Measurements from ENCODE around the gene UNC119B.

Gene UNC119B

DNA sequence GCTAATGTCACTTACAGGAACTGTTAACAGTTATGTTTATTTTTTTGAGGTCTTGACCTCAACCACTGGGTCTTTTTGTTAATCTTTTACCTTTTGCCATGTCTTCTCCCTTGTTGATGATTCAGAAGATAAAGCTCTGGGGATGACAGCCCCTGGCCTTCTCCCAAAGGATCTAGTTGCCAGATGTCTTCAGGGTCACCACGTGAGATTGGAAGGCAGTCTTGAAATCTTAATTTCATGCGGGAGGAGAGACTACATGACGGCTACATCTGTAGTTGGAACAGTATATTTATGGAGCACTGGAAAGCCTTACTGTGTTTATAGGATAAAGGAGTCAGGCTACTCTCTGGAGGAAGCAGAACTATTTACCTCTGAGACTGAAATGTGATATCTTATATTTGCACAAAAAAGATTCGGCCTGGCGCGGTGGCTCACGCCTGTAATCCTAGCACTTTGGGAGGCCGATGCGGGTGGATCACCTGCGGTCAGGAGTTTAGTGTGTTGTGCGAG, 17.7 kb upstream of the UNC119B start:
- Histone ChIP-seq H3K18ac (ENCODE audit: low read length) (no peak overlapping the region), H2AFZ (ENCODE audit: low read length) (no peak overlapping the region), H2AK5ac (ENCODE audit: low read depth, low read length) (no peak overlapping the region), H3K79me1 (ENCODE audit: low read depth, low read length) (peaks cover 6% of the 10 kb centered on the region), H2BK15ac (ENCODE audit: low read length) (no peak overlapping the region), H3K9me3 (replicated peaks in 1 of 2; ENCODE audit: control insufficient read depth in 2 of 2, insufficient read depth in 1 of 2, low read depth in 1 of 2, low read length in 2 of 2) (no peaks in the 10 kb centered on the region), H3K4me1 (ENCODE audit: control insufficient read depth in 2 of 2, insufficient read depth in 1 of 2, low read depth in 1 of 2, low read length in 2 of 2) (peaks cover 22 to 59% of the 10 kb centered on the region in 2 donors), H2BK120ac (ENCODE audit: low read depth, low read length) (no peak overlapping the region), H3K36me3 (replicated peaks in 1 of 2; ENCODE audit: control insufficient read depth in 2 of 2, insufficient read depth in 2 of 2, low read length in 2 of 2) (peaks cover 23 to 43% of the 10 kb centered on the region in 2 donors), H3K27ac (replicated peaks; ENCODE audit: low read length) (no peak overlapping the region), H2BK12ac (ENCODE audit: low read length) (no peak overlapping the region), H3K4me3 (ENCODE audit: low read length in 2 of 2) (no peak overlapping the region), H3K4me2 (ENCODE audit: insufficient read depth, low read length, poor library complexity, severe bottlenecking) (no peak overlapping the region), H4K91ac (ENCODE audit: low read depth, low read length, poor library complexity) (no peak overlapping the region), H3K27me3 (ENCODE audit: control insufficient read depth in 3 of 3, insufficient read depth in 3 of 3, low read depth in 1 of 3, low read length in 3 of 3) (no peaks in the 10 kb centered on the region), H4K8ac (ENCODE audit: low read depth, low read length) (no peak overlapping the region), H3K4ac (ENCODE audit: low read length) (no peak overlapping the region), H3K23ac (ENCODE audit: low read depth, low read length, poor library complexity) (no peak overlapping the region), H3K9ac (ENCODE audit: low read depth, low read length, poor library complexity) (no peak overlapping the region), H3K14ac (ENCODE audit: low read length) (no peak overlapping the region), H2BK5ac (ENCODE audit: low read length) (no peak overlapping the region)
- no peak for DNase-seq (ENCODE audit: low spot score)
- no CpG with 5 or more reads among the region's 11 CpGs for WGBS, 2 donors (ENCODE audit: extremely low coverage in 2 of 2, insufficient read length in 2 of 2, insufficient replicate concordance in 1 of 2)

DNA sequence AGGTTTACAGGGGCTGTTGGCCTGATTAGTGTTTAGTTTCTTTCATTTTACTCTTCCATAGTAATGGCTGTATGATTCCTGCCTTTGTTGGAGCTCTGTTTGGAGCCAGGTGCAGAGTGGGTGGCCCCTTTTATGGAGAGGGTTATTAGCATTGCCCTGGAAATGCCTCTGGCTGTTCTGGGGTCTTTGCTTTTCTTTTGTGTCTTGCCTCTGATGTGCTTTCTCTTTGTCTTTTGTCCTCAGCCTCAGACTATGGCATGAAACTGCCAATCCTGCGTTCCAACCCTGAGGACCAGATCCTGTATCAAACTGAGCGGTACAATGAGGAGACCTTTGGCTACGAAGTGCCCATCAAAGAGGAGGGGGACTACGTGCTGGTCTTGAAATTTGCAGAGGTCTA, 16.4 kb upstream of the UNC119B start:
- H4K8ac ChIP-seq (ENCODE audit: low read depth, low read length) = no peak overlapping the region
- no peak overlapping the region for H3K23ac ChIP-seq (ENCODE audit: low read depth, low read length, poor library complexity)
- H3K79me1 ChIP-seq (ENCODE audit: low read depth, low read length) = peaks cover 5% of the 10 kb centered on the region
- H3K9ac ChIP-seq (ENCODE audit: low read depth, low read length, poor library complexity) = no peak overlapping the region
- H3K4me3 ChIP-seq (ENCODE audit: low read length in 2 of 2) = no peak overlapping the region
- H3K4ac ChIP-seq (ENCODE audit: low read length) = no peak overlapping the region
- H3K4me2 ChIP-seq (ENCODE audit: insufficient read depth, low read length, poor library complexity, severe bottlenecking) = no peak overlapping the region
- peak; percentile 53 for DNase-seq (ENCODE audit: low spot score)
- H3K4me1 ChIP-seq (ENCODE audit: control insufficient read depth in 2 of 2, insufficient read depth in 1 of 2, low read depth in 1 of 2, low read length in 2 of 2) = peaks cover 14 to 52% of the 10 kb centered on the region in 2 donors
- H2AK5ac ChIP-seq (ENCODE audit: low read depth, low read length) = no peak overlapping the region
- no peak overlapping the region for H2BK5ac ChIP-seq (ENCODE audit: low read length)
- H3K9me3 ChIP-seq (replicated peaks in 1 of 2; ENCODE audit: control insufficient read depth in 2 of 2, insufficient read depth in 1 of 2, low read depth in 1 of 2, low read length in 2 of 2) = no peaks in the 10 kb centered on the region
- H2AFZ ChIP-seq (ENCODE audit: low read length) = no peak overlapping the region
- H3K27me3 ChIP-seq (ENCODE audit: control insufficient read depth in 3 of 3, insufficient read depth in 3 of 3, low read depth in 1 of 3, low read length in 3 of 3) = no peaks in the 10 kb centered on the region
- H3K18ac ChIP-seq (ENCODE audit: low read length) = no peak overlapping the region
- no peak overlapping the region for H2BK12ac ChIP-seq (ENCODE audit: low read length)
- H3K27ac ChIP-seq (replicated peaks; ENCODE audit: low read length) = peak overlapping the region; percentile 45
- no peak overlapping the region for H4K91ac ChIP-seq (ENCODE audit: low read depth, low read length, poor library complexity)
- no peak overlapping the region for H2BK120ac ChIP-seq (ENCODE audit: low read depth, low read length)
- no peak overlapping the region for H2BK15ac ChIP-seq (ENCODE audit: low read length)
- peaks cover 29 to 56% of the 10 kb centered on the region in 2 donors for H3K36me3 ChIP-seq (replicated peaks in 1 of 2; ENCODE audit: control insufficient read depth in 2 of 2, insufficient read depth in 2 of 2, low read length in 2 of 2)
- WGBS, 2 donors (ENCODE audit: extremely low coverage in 2 of 2, insufficient read length in 2 of 2, insufficient replicate concordance in 1 of 2) = no CpG with 5 or more reads among the region's 4 CpGs
- no peak overlapping the region for H3K14ac ChIP-seq (ENCODE audit: low read length)

DNA sequence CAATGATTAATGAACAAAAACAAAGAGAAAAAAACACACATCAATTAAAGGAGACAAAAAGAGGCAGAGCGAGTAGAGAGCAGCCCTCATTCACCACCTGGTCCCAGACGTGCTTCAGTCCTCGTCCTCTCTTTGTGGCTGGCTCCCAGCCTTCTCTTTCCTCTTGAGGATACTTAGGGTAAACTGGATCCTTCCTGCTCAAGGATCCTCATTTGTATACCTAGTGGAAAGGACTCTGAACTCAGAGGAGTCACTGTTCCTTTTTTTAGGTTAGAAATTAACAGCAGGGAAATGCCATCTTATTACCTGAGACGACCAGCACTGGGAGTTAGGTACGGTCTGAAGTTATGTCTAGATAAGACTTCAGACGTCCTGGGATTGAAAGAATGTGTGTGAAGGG, 13.6 kb upstream of the UNC119B start:
- Histone ChIP-seq H2BK15ac (ENCODE audit: low read length) (no peak overlapping the region), H2AFZ (ENCODE audit: low read length) (no peak overlapping the region), H4K8ac (ENCODE audit: low read depth, low read length) (no peak overlapping the region), H3K18ac (ENCODE audit: low read length) (no peak overlapping the region), H2AK5ac (ENCODE audit: low read depth, low read length) (no peak overlapping the region), H3K79me1 (ENCODE audit: low read depth, low read length) (no peaks in the 10 kb centered on the region), H4K91ac (ENCODE audit: low read depth, low read length, poor library complexity) (no peak overlapping the region), H3K27ac (replicated peaks; ENCODE audit: low read length) (no peak overlapping the region), H3K4me1 (ENCODE audit: control insufficient read depth in 2 of 2, insufficient read depth in 1 of 2, low read depth in 1 of 2, low read length in 2 of 2) (peaks cover 8 to 31% of the 10 kb centered on the region in 2 donors), H3K14ac (ENCODE audit: low read length) (no peak overlapping the region), H3K4me3 (ENCODE audit: low read length in 2 of 2) (no peak overlapping the region), H3K36me3 (replicated peaks in 1 of 2; ENCODE audit: control insufficient read depth in 2 of 2, insufficient read depth in 2 of 2, low read length in 2 of 2) (peaks cover 44 to 75% of the 10 kb centered on the region in 2 donors), H3K4ac (ENCODE audit: low read length) (no peak overlapping the region), H2BK12ac (ENCODE audit: low read length) (no peak overlapping the region), H3K4me2 (ENCODE audit: insufficient read depth, low read length, poor library complexity, severe bottlenecking) (no peak overlapping the region), H3K9ac (ENCODE audit: low read depth, low read length, poor library complexity) (no peak overlapping the region), H3K9me3 (replicated peaks in 1 of 2; ENCODE audit: control insufficient read depth in 2 of 2, insufficient read depth in 1 of 2, low read depth in 1 of 2, low read length in 2 of 2) (no peaks in the 10 kb centered on the region), H2BK5ac (ENCODE audit: low read length) (no peak overlapping the region), H3K23ac (ENCODE audit: low read depth, low read length, poor library complexity) (no peak overlapping the region), H3K27me3 (ENCODE audit: control insufficient read depth in 3 of 3, insufficient read depth in 3 of 3, low read depth in 1 of 3, low read length in 3 of 3) (no peaks in the 10 kb centered on the region), H2BK120ac (ENCODE audit: low read depth, low read length) (no peak overlapping the region)
- no CpG with 5 or more reads among the region's 6 CpGs for WGBS, 2 donors (ENCODE audit: extremely low coverage in 2 of 2, insufficient read length in 2 of 2, insufficient replicate concordance in 1 of 2)
- no peak for DNase-seq (ENCODE audit: low spot score)

DNA sequence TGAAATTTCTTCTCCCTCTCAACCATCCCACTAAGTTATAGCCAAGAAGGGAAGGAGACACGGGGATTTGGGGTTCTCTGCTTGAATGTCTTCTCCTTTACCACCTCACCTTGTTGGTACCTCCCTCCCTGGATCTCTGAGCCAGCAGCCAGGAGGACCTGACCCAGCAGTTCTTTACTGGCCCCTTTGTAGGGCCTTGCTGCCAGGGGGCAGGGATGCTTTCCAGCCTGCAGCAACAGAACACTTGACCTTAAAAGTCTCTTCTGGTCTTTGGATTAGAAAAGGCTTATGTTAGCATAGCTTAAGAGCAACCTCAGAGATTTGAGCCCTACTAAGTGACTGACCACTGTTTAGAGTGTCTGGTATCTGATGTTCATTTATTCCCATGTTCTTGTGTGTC, 12.9 kb upstream of the UNC119B start:
- peaks cover 44 to 82% of the 10 kb centered on the region in 2 donors for H3K36me3 ChIP-seq (replicated peaks in 1 of 2; ENCODE audit: control insufficient read depth in 2 of 2, insufficient read depth in 2 of 2, low read length in 2 of 2)
- H2AK5ac ChIP-seq (ENCODE audit: low read depth, low read length) = no peak overlapping the region

More for the DNA sequence above, 12.9 kb upstream of the UNC119B start:
- H2AFZ ChIP-seq (ENCODE audit: low read length) = no peak overlapping the region
- no peak overlapping the region for H2BK12ac ChIP-seq (ENCODE audit: low read length)
- H2BK5ac ChIP-seq (ENCODE audit: low read length) = no peak overlapping the region
- no peak overlapping the region for H3K4me3 ChIP-seq (ENCODE audit: low read length in 2 of 2)
- H3K23ac ChIP-seq (ENCODE audit: low read depth, low read length, poor library complexity) = no peak overlapping the region
- H4K8ac ChIP-seq (ENCODE audit: low read depth, low read length) = no peak overlapping the region
- H3K4me1 ChIP-seq (ENCODE audit: control insufficient read depth in 2 of 2, insufficient read depth in 1 of 2, low read depth in 1 of 2, low read length in 2 of 2) = peaks cover 8 to 26% of the 10 kb centered on the region in 2 donors
- no peaks in the 10 kb centered on the region for H3K79me1 ChIP-seq (ENCODE audit: low read depth, low read length)
- no peak overlapping the region for H2BK15ac ChIP-seq (ENCODE audit: low read length)
- no peak for DNase-seq (ENCODE audit: low spot score)
- no peak overlapping the region for H3K18ac ChIP-seq (ENCODE audit: low read length)
- H3K14ac ChIP-seq (ENCODE audit: low read length) = no peak overlapping the region
- H2BK120ac ChIP-seq (ENCODE audit: low read depth, low read length) = no peak overlapping the region
- no peak overlapping the region for H3K4ac ChIP-seq (ENCODE audit: low read length)
- H3K27ac ChIP-seq (replicated peaks; ENCODE audit: low read length) = no peak overlapping the region
- no peak overlapping the region for H3K4me2 ChIP-seq (ENCODE audit: insufficient read depth, low read length, poor library complexity, severe bottlenecking)
- WGBS, 2 donors (ENCODE audit: extremely low coverage in 2 of 2, insufficient read length in 2 of 2, insufficient replicate concordance in 1 of 2) = no CpG with 5 or more reads among the region's 1 CpG
- H4K91ac ChIP-seq (ENCODE audit: low read depth, low read length, poor library complexity) = no peak overlapping the region
- H3K9ac ChIP-seq (ENCODE audit: low read depth, low read length, poor library complexity) = no peak overlapping the region
- H3K27me3 ChIP-seq (ENCODE audit: control insufficient read depth in 3 of 3, insufficient read depth in 3 of 3, low read depth in 1 of 3, low read length in 3 of 3) = no peaks in the 10 kb centered on the region
- no peaks in the 10 kb centered on the region for H3K9me3 ChIP-seq (replicated peaks in 1 of 2; ENCODE audit: control insufficient read depth in 2 of 2, insufficient read depth in 1 of 2, low read depth in 1 of 2, low read length in 2 of 2)

Data from neuronal stem cell (in vitro differentiated cells).